A549 treated with Mapracorat at 1 μM for 4 hours (cell line): ENCODE results near the gene ZPBP. TPM values are rescaled to one million over a fixed set of nuclear protein-coding genes. Genes with fewer than 3 reads are reported as not detected.

Source experiments
- total RNA-seq: library from RNA; stranded (reverse); fragments of 200-300 nt; extraction: Qiagen RNA extraction; gene quantifications from 5 replicates; pipeline ENCODE4 v1.2.3, GENCODE V29; 2022

Gene ZPBP, protein sequence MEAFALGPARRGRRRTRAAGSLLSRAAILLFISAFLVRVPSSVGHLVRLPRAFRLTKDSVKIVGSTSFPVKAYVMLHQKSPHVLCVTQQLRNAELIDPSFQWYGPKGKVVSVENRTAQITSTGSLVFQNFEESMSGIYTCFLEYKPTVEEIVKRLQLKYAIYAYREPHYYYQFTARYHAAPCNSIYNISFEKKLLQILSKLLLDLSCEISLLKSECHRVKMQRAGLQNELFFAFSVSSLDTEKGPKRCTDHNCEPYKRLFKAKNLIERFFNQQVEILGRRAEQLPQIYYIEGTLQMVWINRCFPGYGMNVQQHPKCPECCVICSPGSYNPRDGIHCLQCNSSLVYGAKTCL
- not detected in 5 replicates for total RNA-seq

DNA sequence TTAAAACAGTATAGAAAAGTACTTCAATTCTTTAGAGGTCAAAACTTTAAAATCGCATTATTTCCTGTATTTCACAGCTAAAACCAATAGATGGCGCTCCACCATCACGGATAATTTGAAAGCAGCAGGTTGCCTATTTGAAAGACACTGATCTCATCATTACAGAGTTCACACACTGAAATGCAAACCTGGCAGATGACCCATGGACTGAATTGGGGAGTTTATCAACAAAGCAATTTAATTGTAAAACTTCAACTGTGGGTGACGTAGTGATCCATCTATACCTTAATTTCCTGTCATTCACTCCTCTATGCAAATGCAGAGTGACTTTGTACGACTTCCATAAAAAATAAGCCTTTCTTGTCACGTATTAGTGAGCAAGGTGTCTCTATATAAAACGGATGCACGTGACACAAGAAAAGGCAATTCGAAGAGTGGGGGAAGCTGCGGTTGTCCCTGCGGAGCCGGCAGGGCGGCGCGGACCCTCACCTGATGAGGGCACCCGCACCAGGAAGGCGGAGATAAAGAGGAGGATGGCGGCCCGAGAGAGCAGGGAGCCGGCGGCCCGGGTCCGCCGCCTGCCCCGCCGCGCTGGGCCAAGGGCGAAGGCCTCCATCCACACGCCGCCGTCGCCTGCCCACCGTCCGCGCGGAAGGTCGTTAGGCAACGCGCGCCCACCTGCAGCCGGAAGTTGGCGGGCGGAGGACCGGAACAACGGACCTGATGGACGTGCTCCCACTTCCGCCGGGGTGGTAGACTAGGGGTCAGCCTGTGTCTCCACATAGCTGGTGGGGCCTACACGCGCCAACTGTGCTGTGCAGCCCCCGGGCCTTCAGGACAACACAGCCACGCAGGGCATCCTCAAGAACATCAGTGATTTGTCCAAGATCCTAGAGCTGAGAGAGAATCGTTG lies at the start of gene ZPBP:
ZPBP (minus strand) TSS at position 668 of the 913 bp plus-strand sequence; CDS start at position 616, 52 bp downstream.

Other genes with a start within 250 kb of the ZPBP start
- gene IKZF1, start 211.5 kb upstream of the ZPBP start, total RNA-seq: not detected in 5 replicates